ENCODE data around the gene ARHGEF38. TPM values are rescaled to one million over a fixed set of nuclear protein-coding genes. Genes with fewer than 3 reads are reported as not detected.
A peak's percentile ranks its signal among the peaks of the same experiment; 100 is the strongest.

Gene ARHGEF38
- total RNA-seq, 2 experiments from 2014 or later, result not detected

- no peaks in the 10 kb centered on the region for H3K36me3 ChIP-seq (ENCODE audit: insufficient read depth, low read length)
- intact Hi-C loops (cut with DNase I, micrococcal nuclease), result loop anchor here (2.0 to 10.0 kb wide), 2 partner anchors 569 to 573 kb away; partner anchors contain the start of gene TET2 (in 1 of the 2)
- H3K27ac Mint-ChIP-seq, result no peak overlapping the region
- H3K36me3 Mint-ChIP-seq (ENCODE audit: low read depth), result peaks cover 5% of the 10 kb centered on the region
- no peak overlapping the region for H3K4me3 Mint-ChIP-seq
- no peaks in the 10 kb centered on the region for H3K27me3 ChIP-seq (ENCODE audit: control insufficient read depth in 1 of 2, insufficient read depth in 2 of 2, low read length in 2 of 2)
- DNase-seq (no peak), ATAC-seq (ENCODE audit: poor library complexity) (no peak)
- peaks cover 8% of the 10 kb centered on the region for H3K4me1 Mint-ChIP-seq (ENCODE audit: low read depth)
- peaks cover 3% of the 10 kb centered on the region for H3K4me1 ChIP-seq (ENCODE audit: insufficient read depth, low read length)
- ChIA-PET CTCF (interaction anchor here (0.8 kb wide), 1 partner anchor 240 kb away, joined by 4 read pairs; the partner anchor contains the start of gene PPA2), POLR2A (no interaction called here)
- H3K4me3 ChIP-seq (ENCODE audit: low read length), result no peak overlapping the region
- no peaks in the 10 kb centered on the region for H3K27me3 Mint-ChIP-seq
- H3K9me3 Mint-ChIP-seq, result no peaks in the 10 kb centered on the region
- H3K9me3 ChIP-seq (ENCODE audit: control insufficient read depth in 1 of 2, insufficient read depth in 1 of 2, low read length in 2 of 2), result no peaks in the 10 kb centered on the region
- no peak for TF ChIP-seq CTCF (IDR thresholded peaks at IDR 0.05)
- no peak overlapping the region for H3K27ac ChIP-seq (ENCODE audit: low read depth in 1 of 2, low read length in 2 of 2)
Observed at GRCh38 chr4:105714071-105714521, 161.7 kb downstream of the ARHGEF38 start.

DNA sequence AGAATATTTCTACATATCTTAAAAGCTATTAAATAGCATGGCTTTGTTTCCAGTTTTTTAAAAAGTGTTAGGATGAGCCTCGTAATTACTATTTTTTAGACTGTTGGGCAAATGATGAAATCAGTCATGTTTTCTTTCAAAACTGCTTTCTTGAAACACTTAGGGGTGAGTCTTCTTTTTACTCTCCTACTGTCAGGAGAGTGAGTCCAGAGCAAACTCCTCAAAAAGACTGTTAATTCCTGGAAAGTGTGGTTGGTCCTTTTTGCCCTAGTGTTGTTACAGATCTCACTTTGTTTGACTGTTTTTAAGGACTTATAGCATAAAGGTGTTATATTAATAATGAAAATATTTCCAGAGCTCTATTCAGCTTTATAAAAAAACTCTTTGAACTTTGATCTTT is 162.5 kb downstream of the ARHGEF38 start:
- no peaks in the 10 kb centered on the region for H3K4me1 ChIP-seq (ENCODE audit: insufficient read depth, low read length)
- H3K36me3 ChIP-seq (ENCODE audit: insufficient read depth, low read length), result no peaks in the 10 kb centered on the region
- H3K4me1 Mint-ChIP-seq (ENCODE audit: low read depth), result no peaks in the 10 kb centered on the region
- POLR2A ChIA-PET, result interaction anchor here (1.0 kb wide), 1 partner anchor 241 kb away, joined by 3 read pairs; the partner anchor contains the start of gene PPA2
- no peaks in the 10 kb centered on the region for H3K9me3 Mint-ChIP-seq
- no peak overlapping the region for H3K27ac ChIP-seq (ENCODE audit: low read depth in 1 of 2, low read length in 2 of 2)
- H3K36me3 Mint-ChIP-seq (ENCODE audit: low read depth), result peaks cover 10% of the 10 kb centered on the region
- no peaks in the 10 kb centered on the region for H3K27me3 ChIP-seq (ENCODE audit: control insufficient read depth in 1 of 2, insufficient read depth in 2 of 2, low read length in 2 of 2)
- DNase-seq, result no peak
- no peak for TF ChIP-seq CTCF (IDR thresholded peaks at IDR 0.05)
- no peaks in the 10 kb centered on the region for H3K27me3 Mint-ChIP-seq
- no peaks in the 10 kb centered on the region for H3K9me3 ChIP-seq (ENCODE audit: control insufficient read depth in 1 of 2, insufficient read depth in 1 of 2, low read length in 2 of 2)
- intact Hi-C loops (cut with DNase I, micrococcal nuclease), result loop anchor here (2.0 to 10.0 kb wide), 2 partner anchors 570 to 574 kb away; partner anchors contain the start of gene TET2 (in 1 of the 2)
- H3K27ac Mint-ChIP-seq, result no peak overlapping the region
- H3K4me3 ChIP-seq (ENCODE audit: low read length), result no peak overlapping the region
- no peak for ATAC-seq (ENCODE audit: poor library complexity)
- no peak overlapping the region for H3K4me3 Mint-ChIP-seq
- CTCF ChIA-PET, result interaction anchor here (1.0 kb wide), 1 partner anchor 16 kb away, joined by 3 read pairs; no protein-coding TSS in a partner anchor

DNA sequence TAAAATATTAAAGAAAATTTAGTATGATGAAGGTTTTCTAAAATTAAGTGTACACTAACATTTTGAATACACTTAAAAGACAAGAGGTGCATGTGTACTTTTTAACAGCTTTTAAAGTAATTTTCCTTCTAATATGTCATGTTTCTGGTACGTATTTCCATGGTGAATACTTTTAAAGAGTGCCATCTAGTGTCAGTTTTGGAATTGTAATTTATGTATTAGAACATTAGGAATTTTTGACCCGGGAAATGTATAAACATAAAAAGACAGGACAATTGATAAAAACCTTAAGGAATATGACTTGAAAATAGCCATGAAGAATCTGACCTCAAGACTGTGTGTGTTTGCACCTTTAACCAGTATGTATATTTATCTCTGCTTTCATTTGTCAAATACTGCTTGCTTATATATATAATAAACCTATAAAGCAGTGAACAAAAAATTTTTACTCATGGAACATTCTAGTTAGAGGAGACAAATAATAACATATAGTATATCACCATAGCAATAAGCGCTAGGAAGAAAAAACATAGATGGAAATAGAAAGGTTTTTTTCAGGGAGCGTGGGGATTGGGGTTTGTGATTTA is 163.4 kb downstream of the ARHGEF38 start:
- Histone ChIP-seq H3K27ac (ENCODE audit: low read depth in 1 of 2, low read length in 2 of 2) (no peak overlapping the region), H3K4me3 (ENCODE audit: low read length) (no peak overlapping the region), H3K36me3 (ENCODE audit: insufficient read depth, low read length) (no peaks in the 10 kb centered on the region), H3K27me3 (ENCODE audit: control insufficient read depth in 1 of 2, insufficient read depth in 2 of 2, low read length in 2 of 2) (no peaks in the 10 kb centered on the region), H3K9me3 (ENCODE audit: control insufficient read depth in 1 of 2, insufficient read depth in 1 of 2, low read length in 2 of 2) (no peaks in the 10 kb centered on the region), H3K4me1 (ENCODE audit: insufficient read depth, low read length) (no peaks in the 10 kb centered on the region)
- Mint-ChIP-seq H3K4me1 (ENCODE audit: low read depth) (no peaks in the 10 kb centered on the region), H3K27ac (no peak overlapping the region), H3K4me3 (no peak overlapping the region), H3K36me3 (ENCODE audit: low read depth) (peaks cover 14% of the 10 kb centered on the region), H3K9me3 (no peaks in the 10 kb centered on the region), H3K27me3 (no peaks in the 10 kb centered on the region)
- intact Hi-C loops (cut with DNase I, micrococcal nuclease), result loop anchor here (2.0 to 10.0 kb wide), 2 partner anchors 571 to 575 kb away; partner anchors contain the start of gene TET2 (in 1 of the 2)
- CTCF ChIA-PET, result interaction anchor here (1.0 kb wide), 1 partner anchor 17 kb away, joined by 3 read pairs; no protein-coding TSS in a partner anchor
- peak in 3 of 14 experiments; percentile 36 to 49 (median 37) for DNase-seq
- POLR2A ChIA-PET, result interaction anchor here (1.0 kb wide), 1 partner anchor 241 kb away, joined by 3 read pairs; the partner anchor contains the start of gene PPA2
- peak; percentile 76 for TF ChIP-seq CTCF (IDR thresholded peaks at IDR 0.05)
- peak; percentile 34 for ATAC-seq (ENCODE audit: poor library complexity)
